Left renal pelvis (tissue), 4 donors: ENCODE results near the gene TRIP13. TPM values are rescaled to one million over a fixed set of nuclear protein-coding genes. Genes with fewer than 3 reads are reported as not detected.

Experiments used
- DNase-seq, 4 donors: peaks; one replicate each; pipeline ENCODE4 v3.0.0-alpha.2; 2013; ENCODE audit warnings: low read depth in 4 of 4, low spot score in 3 of 4
- polyA plus RNA-seq, 4 donors: library from polyadenylated mRNA; unstranded; fragments of 120-200 nt; gene quantifications; one replicate each; pipeline ENCODE4 v1.2.1, GENCODE V29; 2013; ENCODE audit not compliant: insufficient read length in 4 of 4

TRIP13 gene
- polyA plus RNA-seq, 4 donors = 10.8 to 15.5 (median 12.4) TPM

DNA sequence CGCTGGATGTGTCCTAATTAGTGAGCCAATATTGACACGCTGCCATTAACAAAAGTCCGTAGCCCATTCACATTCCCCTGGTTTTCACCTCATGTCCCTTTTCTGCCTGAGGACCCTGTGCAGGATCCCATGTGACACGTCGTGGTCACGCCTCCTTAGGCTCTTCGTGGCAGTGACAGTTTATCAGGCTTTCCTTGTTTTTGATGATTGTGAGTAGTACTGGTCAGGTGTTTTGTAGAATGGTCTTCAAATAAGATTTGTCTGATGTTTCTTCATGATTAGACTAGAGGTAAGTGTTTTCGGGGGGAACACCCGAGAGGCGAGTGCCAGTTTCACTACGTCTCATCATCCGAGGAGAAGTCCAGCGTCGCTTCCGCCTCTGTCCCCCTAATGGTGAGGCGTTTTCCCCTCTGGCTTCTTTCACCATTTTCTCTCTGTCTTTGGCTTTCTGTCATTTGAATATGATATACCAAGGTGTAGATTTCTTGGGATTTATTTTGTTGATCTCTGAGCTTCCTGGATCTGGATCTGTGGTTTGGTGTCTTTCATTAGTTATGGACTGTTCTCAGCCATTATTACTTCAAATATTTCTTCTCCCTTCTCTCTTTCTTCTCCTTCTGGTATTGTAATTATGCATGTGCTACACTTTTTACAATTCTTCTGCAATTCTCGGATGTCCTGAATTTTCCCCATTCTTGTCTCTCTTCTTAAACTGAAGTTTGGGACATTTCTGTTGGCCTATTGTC lies 57.3 kb downstream of the TRIP13 start:
- DNase-seq = no peak

- DNase-seq = no peak
Measured at GRCh38 chr5:951940-952596, 59.4 kb downstream of the TRIP13 start.

DNA sequence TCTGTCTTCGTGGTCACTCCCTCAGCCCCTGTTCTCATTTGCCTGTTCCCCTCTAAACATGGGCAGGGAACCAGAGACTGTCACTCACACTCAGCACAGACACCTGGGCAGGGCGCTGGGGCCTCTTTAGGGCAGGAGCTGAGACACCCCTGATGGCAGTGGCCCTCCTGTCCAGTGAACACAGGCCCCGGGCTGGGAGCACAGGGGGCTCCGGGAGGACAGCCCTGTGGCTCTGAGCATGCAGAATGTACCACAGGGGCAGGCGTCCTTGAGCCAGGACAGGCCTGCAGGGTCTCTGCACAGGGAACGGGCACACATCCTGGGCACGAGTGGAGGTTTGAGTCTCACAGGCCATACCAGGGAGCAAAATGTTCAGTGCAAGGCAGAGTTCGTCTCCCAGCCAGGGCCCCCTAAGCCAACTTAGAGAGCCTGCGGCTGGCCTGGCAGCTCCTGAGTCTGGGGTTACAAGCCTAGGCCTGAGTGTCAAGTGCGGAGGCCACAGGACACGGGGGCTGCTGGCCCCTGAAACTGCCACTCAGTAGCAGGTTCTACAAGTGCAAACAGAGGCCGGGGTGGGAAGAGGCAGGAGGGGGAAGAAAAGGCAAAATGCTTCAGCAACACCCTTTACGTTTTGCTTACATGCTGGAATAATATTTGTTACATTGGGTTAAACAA lies 60.0 kb downstream of the TRIP13 start:
- DNase-seq = no peak

- no peak for DNase-seq
Measured at GRCh38 chr5:953535-954449, 61.1 kb downstream of the TRIP13 start.

GRCh38 chr5:955886-956761 lies 63.4 kb downstream of the TRIP13 start:
- DNase-seq = no peak

DNA sequence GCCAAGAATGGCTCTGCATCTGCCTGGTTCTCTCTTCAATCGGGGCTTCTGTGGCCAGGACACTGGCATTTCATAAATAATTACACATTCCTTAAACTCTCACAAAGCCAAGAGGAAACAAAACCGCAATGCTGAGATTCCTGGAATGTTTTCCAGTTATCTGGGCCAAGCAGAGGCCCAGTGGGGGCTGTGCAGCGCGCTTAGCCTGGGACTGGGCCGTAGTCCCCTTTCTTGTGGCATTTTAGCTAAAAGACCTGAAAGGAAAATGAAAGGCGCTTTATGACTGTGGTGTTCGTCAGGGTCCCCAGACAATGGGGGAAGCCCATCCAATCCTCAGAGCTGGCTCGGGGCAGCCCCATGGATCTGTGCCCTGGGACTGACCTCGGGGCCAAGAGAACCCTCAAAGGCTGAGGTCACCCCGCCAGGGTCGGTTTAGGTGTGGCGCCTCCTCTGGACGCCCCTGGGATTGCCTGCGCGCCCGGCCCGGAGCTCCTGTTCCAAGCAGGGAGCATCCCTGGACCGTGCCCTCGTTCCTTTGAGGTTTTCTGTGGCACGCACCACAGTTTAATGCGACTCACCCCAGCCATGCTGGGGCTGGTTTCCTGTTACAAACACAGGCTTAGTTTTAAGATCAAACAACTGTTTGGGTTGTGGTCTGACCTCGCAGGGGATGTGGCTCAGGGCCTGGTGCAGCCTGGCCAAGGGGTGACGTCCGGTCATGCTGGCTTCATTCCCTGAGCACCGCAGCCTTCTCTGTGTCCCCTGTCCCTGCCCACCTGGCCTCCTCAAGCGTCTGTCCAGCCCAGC lies 64.5 kb downstream of the TRIP13 start:
- no peak for DNase-seq

GRCh38 chr5:957748-958485 lies 65.2 kb downstream of the TRIP13 start:
- DNase-seq = no peak

DNA sequence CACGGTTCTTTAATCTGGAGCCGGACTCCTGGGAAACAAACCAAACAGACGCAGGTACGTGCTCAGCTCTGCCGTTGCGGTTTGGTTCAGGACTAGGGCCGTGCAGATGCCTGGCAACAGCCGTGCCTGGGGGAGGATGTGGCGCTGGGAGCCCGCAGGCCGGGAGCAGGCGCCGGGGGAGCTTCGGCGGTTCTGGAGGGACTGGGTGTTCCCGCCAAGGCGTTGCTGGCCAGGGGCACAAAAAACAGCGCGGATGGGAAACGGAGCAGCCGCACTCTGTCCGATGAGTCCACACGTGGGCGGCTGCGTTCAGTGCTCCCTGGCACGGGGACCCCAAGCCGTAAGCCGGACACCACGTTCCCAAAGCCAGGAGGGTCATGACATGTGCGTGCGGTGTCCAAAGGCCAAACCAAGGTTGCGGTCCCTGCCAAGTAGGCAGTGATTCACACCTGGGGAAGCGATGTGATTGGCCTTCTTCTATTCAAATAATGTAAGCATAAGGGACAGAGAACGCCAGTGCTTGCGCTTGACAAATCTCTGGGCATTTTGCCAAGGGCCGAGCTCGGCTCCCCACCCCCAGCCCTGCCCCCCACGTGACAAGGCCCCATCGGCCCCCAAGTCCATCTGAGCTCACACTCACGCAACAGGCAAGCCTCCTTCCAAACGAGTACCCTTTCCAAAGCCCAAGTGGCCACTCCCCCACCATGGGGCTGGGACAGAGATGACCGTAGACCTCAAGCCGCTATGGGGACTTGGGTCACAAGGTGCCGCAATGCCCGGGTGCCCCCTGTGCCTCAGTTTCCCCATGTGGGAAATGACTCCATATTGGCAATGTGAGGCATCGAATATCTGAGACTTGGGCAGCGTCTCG lies 66.3 kb downstream of the TRIP13 start:
- no peak for DNase-seq

DNA sequence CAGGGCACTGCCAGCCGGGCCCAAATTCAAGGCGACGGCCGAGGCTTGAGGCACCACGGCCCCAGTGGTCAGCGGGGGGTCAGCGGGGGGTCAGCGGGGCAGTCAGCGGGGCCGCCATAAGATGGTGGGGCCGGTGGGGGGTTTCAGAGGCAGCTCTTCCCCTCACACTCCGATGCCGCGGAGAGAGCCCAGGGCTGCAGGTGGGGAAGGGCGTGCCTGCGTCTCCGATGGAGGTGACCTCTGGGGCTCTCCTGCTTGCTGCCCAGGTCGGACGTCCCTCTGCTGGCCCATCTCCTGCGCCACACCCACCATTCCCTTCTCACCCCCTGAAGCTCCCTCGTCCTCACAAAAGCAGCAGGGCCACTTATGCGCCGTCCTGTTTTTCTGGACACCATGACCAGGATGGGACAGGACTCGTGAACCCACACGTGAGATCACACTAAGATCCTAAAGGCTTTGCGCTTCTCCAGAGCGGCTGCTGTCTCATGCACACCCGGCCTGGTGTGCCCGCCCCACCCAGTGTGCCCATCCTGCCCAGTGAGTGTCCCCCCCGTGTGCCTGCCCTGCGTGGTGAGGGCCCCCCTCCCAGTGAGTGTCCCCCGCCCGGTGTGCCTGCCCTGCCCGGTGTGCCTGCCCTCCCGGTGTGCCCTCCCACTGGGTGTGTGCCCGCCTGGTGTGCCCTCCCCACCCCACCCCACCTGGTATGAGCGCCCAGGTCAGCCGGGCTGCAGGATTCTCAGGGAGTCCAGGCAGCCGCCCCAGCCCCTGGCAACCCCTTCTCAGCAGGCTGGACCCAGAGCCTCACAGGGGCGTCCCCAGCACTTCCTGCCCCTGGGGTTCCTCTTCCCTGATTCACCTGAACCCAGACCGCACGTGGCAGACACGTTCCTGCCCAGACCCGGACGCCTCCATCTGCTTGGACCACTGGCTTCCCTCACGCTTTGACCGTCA lies 67.2 kb downstream of the TRIP13 start:
- DNase-seq = no peak

- no peak for DNase-seq
Measured at GRCh38 chr5:960551-960950, 67.9 kb downstream of the TRIP13 start.

DNA sequence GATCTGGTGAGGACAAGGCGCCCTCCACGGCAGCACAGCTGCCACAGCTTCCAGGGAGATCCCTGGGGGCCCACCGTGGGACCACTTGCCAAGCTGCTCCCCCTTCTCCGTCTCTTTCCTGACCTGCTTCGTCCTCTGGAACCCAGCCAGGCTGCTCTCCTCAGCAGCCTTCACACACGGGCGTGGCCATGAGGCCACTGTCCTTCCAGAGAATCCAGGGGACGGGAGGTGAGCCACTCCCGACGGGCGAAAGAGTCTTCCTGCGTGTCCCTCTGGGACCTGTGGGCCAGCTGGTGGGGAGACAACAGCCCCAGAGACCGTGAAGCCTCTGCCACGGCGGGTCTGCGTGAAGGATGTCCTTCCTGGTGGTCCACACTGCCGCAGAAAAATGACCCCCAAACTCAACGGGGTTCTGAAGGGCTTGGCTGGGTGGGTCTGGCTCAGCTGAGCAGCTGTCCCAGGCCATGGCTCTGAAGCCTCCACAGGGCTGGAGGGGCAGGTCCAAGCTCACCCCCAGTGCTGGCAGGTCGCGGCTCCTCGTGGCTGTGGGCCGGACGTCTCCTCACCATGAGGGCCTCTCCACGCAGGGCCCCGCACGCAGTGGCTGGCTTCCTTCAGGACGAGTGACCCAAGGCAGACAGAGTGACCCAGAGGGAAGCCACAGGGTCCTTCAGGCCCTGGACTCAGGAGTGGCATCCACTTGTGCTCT lies 68.5 kb downstream of the TRIP13 start:
- no peak for DNase-seq

GRCh38 chr5:961711-962240 lies 69.1 kb downstream of the TRIP13 start:
- DNase-seq = no peak

GRCh38 chr5:962386-962785 lies 69.7 kb downstream of the TRIP13 start:
- DNase-seq = no peak

GRCh38 chr5:962801-963200 lies 70.1 kb downstream of the TRIP13 start:
- DNase-seq = no peak

DNA sequence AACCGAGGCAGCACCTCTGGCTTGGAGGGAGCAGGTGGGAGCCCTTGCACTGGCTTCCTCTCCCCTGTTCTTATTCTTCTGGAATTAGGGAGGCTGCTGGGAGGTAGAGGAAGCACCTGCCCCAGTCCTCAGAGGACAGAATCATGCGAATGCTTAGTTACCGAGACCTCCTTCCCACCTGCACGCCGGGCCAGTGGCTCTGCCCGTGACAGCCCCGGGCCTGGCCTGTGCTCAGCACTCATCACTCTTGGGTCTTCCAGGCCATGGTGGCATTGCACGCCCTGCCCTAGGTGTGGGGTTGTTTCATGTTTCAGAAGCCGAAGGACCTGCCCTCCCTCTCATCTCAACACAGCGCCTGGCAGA lies 70.6 kb downstream of the TRIP13 start:
- no peak for DNase-seq
